HAP-1 (cell line): ENCODE data around the gene PPP1R36.
"Not testable (repeated sequence)": the region's sequence is repeated elsewhere in the genome, so short reads cannot be mapped to it uniquely, and the experiment has no call there.

Experiments used
- DNase-seq, 2 experiments: peaks; one replicate each; pipeline ENCODE4 v3.0.0-alpha.2; 2016 to 2020; ENCODE audit warnings: low spot score in 2 of 2
- H3K27me3 ChIP-seq: fragments of 250-450 bp; sonication (Bioruptor Pico); 2 replicates; pipeline ENCODE4 v1.5.1; 2020; ENCODE audit warnings: low read depth, mild to moderate bottlenecking, moderate library complexity
- H3K36me3 ChIP-seq: fragments of 250-450 bp; sonication (Bioruptor Pico); replicated peaks from 2 replicates; pipeline ENCODE4 v1.5.1; 2020; ENCODE audit warnings: mild to moderate bottlenecking
- H3K4me1 ChIP-seq: fragments of 250-450 bp; sonication (Bioruptor Pico); 2 replicates; pipeline ENCODE4 v1.5.1; 2020; ENCODE audit warnings: mild to moderate bottlenecking
- H3K4me3 ChIP-seq: fragments of 250-450 bp; sonication (Bioruptor Pico); 2 replicates; pipeline ENCODE4 v1.5.1; 2020; ENCODE audit warnings: mild to moderate bottlenecking, moderate library complexity
- H3K9me3 ChIP-seq: fragments of 250-450 bp; sonication (Bioruptor Pico); 2 replicates; pipeline ENCODE4 v1.5.1; 2020; ENCODE audit warnings: mild to moderate bottlenecking, moderate library complexity
- in situ Hi-C: fragments of 300-500 bp; cut with MboI; formaldehyde crosslinking; loops from 3 replicates; pipeline ENCODE4 v1.14.3; 2020; ENCODE audit warnings: low sequenced_read_pairs, inconsistent platforms, mixed read lengths

The PPP1R36 gene

GRCh38 chr14:64569138-64569631 lies 19.4 kb downstream of the PPP1R36 start:
- in situ Hi-C loops, result no loop called here
- Histone ChIP-seq H3K9me3 (no peaks in the 10 kb centered on the region), H3K27me3 (no peaks in the 10 kb centered on the region), H3K36me3 (no peaks in the 10 kb centered on the region), H3K4me1 (peaks cover 11% of the 10 kb centered on the region), H3K4me3 (no peak overlapping the region)
- no peak for DNase-seq

GRCh38 chr14:64569646-64570045 lies 19.9 kb downstream of the PPP1R36 start:
- H3K4me1 ChIP-seq, result peaks cover 11% of the 10 kb centered on the region
- DNase-seq, in situ Hi-C loops, H3K36me3 ChIP-seq, H3K27me3 ChIP-seq, H3K4me3 ChIP-seq, H3K9me3 ChIP-seq: not testable (repeated sequence)

- H3K27me3 ChIP-seq, result no peaks in the 10 kb centered on the region
- H3K9me3 ChIP-seq, result no peaks in the 10 kb centered on the region
- H3K4me3 ChIP-seq, result no peak overlapping the region
- H3K4me1 ChIP-seq, result peaks cover 11% of the 10 kb centered on the region
- DNase-seq, result peak in 1 of 2 experiments; percentile 42
- no peaks in the 10 kb centered on the region for H3K36me3 ChIP-seq
- in situ Hi-C loops, result no loop called here
Measured at GRCh38 chr14:64572386-64573104, 22.8 kb downstream of the PPP1R36 start.

- H3K9me3 ChIP-seq, result no peaks in the 10 kb centered on the region
- no peak overlapping the region for H3K4me3 ChIP-seq
- DNase-seq, result peak; percentile 42 to 95
- in situ Hi-C loops, result no loop called here
- no peaks in the 10 kb centered on the region for H3K36me3 ChIP-seq
- no peaks in the 10 kb centered on the region for H3K27me3 ChIP-seq
- peaks cover 11% of the 10 kb centered on the region for H3K4me1 ChIP-seq
Measured at GRCh38 chr14:64573109-64573508, 23.3 kb downstream of the PPP1R36 start.

GRCh38 chr14:64574371-64575107 lies 24.8 kb downstream of the PPP1R36 start:
- Histone ChIP-seq H3K4me1 (peaks cover 11% of the 10 kb centered on the region), H3K27me3 (no peaks in the 10 kb centered on the region), H3K36me3 (no peaks in the 10 kb centered on the region), H3K9me3 (no peaks in the 10 kb centered on the region), H3K4me3 (no peak overlapping the region)
- no peak for DNase-seq
- in situ Hi-C loops, result no loop called here

- Histone ChIP-seq H3K27me3 (no peaks in the 10 kb centered on the region), H3K4me1 (peaks cover 11% of the 10 kb centered on the region), H3K4me3 (no peak overlapping the region), H3K36me3 (no peaks in the 10 kb centered on the region), H3K9me3 (no peaks in the 10 kb centered on the region)
- no peak for DNase-seq
- in situ Hi-C loops, result no loop called here
Measured at GRCh38 chr14:64577211-64577610, 27.4 kb downstream of the PPP1R36 start.

GRCh38 chr14:64580467-64580866 lies 30.7 kb downstream of the PPP1R36 start:
- Histone ChIP-seq H3K27me3 (no peaks in the 10 kb centered on the region), H3K4me1 (no peaks in the 10 kb centered on the region), H3K9me3 (no peaks in the 10 kb centered on the region), H3K4me3 (no peak overlapping the region), H3K36me3 (no peaks in the 10 kb centered on the region)
- no peak for DNase-seq
- in situ Hi-C loops, result no loop called here

GRCh38 chr14:64581363-64581762 lies 31.6 kb downstream of the PPP1R36 start:
- H3K4me1 ChIP-seq, result no peaks in the 10 kb centered on the region
- no peak for DNase-seq
- H3K4me3 ChIP-seq, result no peak overlapping the region
- in situ Hi-C loops, result no loop called here
- no peaks in the 10 kb centered on the region for H3K36me3 ChIP-seq
- H3K27me3 ChIP-seq, result no peaks in the 10 kb centered on the region
- no peaks in the 10 kb centered on the region for H3K9me3 ChIP-seq

GRCh38 chr14:64581817-64582216 lies 32.1 kb downstream of the PPP1R36 start:
- in situ Hi-C loops, result no loop called here
- Histone ChIP-seq H3K27me3 (no peaks in the 10 kb centered on the region), H3K4me1 (no peaks in the 10 kb centered on the region), H3K9me3 (no peaks in the 10 kb centered on the region), H3K36me3 (no peaks in the 10 kb centered on the region), H3K4me3 (no peak overlapping the region)
- no peak for DNase-seq

- in situ Hi-C loops, result no loop called here
- DNase-seq, result no peak
- Histone ChIP-seq H3K27me3 (no peaks in the 10 kb centered on the region), H3K4me3 (no peak overlapping the region), H3K9me3 (no peaks in the 10 kb centered on the region), H3K36me3 (no peaks in the 10 kb centered on the region), H3K4me1 (no peaks in the 10 kb centered on the region)
Measured at GRCh38 chr14:64584190-64584589, 34.4 kb downstream of the PPP1R36 start.

- in situ Hi-C loops, result no loop called here
- Histone ChIP-seq H3K9me3 (no peaks in the 10 kb centered on the region), H3K27me3 (no peaks in the 10 kb centered on the region), H3K4me3 (no peak overlapping the region), H3K4me1 (no peaks in the 10 kb centered on the region), H3K36me3 (no peaks in the 10 kb centered on the region)
- no peak for DNase-seq
Measured at GRCh38 chr14:64591809-64592208, 42.0 kb downstream of the PPP1R36 start.

GRCh38 chr14:64594438-64594837 lies 44.7 kb downstream of the PPP1R36 start:
- Histone ChIP-seq H3K36me3 (no peaks in the 10 kb centered on the region), H3K4me1 (no peaks in the 10 kb centered on the region), H3K4me3 (no peak overlapping the region), H3K27me3 (no peaks in the 10 kb centered on the region), H3K9me3 (no peaks in the 10 kb centered on the region)
- no peak for DNase-seq
- in situ Hi-C loops, result no loop called here

- in situ Hi-C loops, result no loop called here
- H3K9me3 ChIP-seq, result no peaks in the 10 kb centered on the region
- no peak for DNase-seq
- H3K4me1 ChIP-seq, result no peaks in the 10 kb centered on the region
- no peaks in the 10 kb centered on the region for H3K36me3 ChIP-seq
- no peak overlapping the region for H3K4me3 ChIP-seq
- H3K27me3 ChIP-seq, result no peaks in the 10 kb centered on the region
Measured at GRCh38 chr14:64598404-64598803, 48.6 kb downstream of the PPP1R36 start.

GRCh38 chr14:64601571-64601970 lies 51.8 kb downstream of the PPP1R36 start:
- Histone ChIP-seq H3K4me1 (no peaks in the 10 kb centered on the region), H3K4me3 (no peak overlapping the region)
- in situ Hi-C loops, result no loop called here

More at GRCh38 chr14:64601571-64601970, 51.8 kb downstream of the PPP1R36 start:
- H3K27me3 ChIP-seq, result no peaks in the 10 kb centered on the region
- no peaks in the 10 kb centered on the region for H3K36me3 ChIP-seq
- no peak for DNase-seq
- H3K9me3 ChIP-seq, result no peaks in the 10 kb centered on the region
